Spleen (tissue), 11 donors: ENCODE data around the gene UBN1. TPM values are rescaled to one million over a fixed set of nuclear protein-coding genes. Genes with fewer than 3 reads are reported as not detected.

Experiments
- DNase-seq: peaks from one replicate; pipeline ENCODE4 v3.0.0-alpha.2; 2020
- H3K27ac ChIP-seq, 8 donors: fragments of 200-600 bp; sonication (generic) in 7 of 8; 1 replicate in 4 of 8; 2 replicates in 4 of 8; pipeline versions ENCODE4 v1.5.0 to v1.8.0; 2016 to 2021; ENCODE audit warnings: inconsistent platforms in 4 of 8, mild to moderate bottlenecking in 4 of 8, moderate library complexity in 1 of 8
- H3K27me3 ChIP-seq, 7 donors: fragments of 200-600 bp; sonication (generic) in 6 of 7; replicated peaks in 1 of 7; 1 replicate in 4 of 7; 2 replicates in 3 of 7; pipeline versions ENCODE4 v1.5.0 to v1.8.0; 2016 to 2021; ENCODE audit warnings: inconsistent platforms in 3 of 7, mild to moderate bottlenecking in 1 of 7
- H3K36me3 ChIP-seq, 6 donors: fragments of 200-600 bp; sonication (generic) in 5 of 6; 1 replicate in 4 of 6; 2 replicates in 2 of 6; pipeline versions ENCODE4 v1.5.0 to v1.8.0; 2016 to 2021; ENCODE audit warnings: inconsistent platforms in 2 of 6
- H3K4me1 ChIP-seq, 6 donors: fragments of 200-600 bp; sonication (generic) in 5 of 6; 1 replicate in 3 of 6; 2 replicates in 3 of 6; pipeline versions ENCODE4 v1.5.0 to v1.8.0; 2016 to 2021; ENCODE audit warnings: inconsistent platforms in 3 of 6
- H3K4me3 ChIP-seq, 8 donors: fragments of 200-600 bp; sonication (generic) in 7 of 8; 1 replicate in 4 of 8; 2 replicates in 4 of 8; pipeline versions ENCODE4 v1.5.0 to v1.8.0; 2016 to 2021; ENCODE audit warnings: inconsistent platforms in 4 of 8, mild to moderate bottlenecking in 4 of 8, moderate library complexity in 2 of 8
- H3K9me3 ChIP-seq, 8 donors: fragments of 200-600 bp; sonication (generic) in 7 of 8; 1 replicate in 4 of 8; 2 replicates in 4 of 8; pipeline versions ENCODE4 v1.5.0 to v1.8.0; 2016 to 2021; ENCODE audit warnings: inconsistent platforms in 4 of 8
- CTCF ChIP-seq, 11 experiments: fragments of 200-600 bp in 7 of 11; fragments of 450-650 bp in 4 of 11; sonication (generic) in 4 of 11; IDR thresholded peaks in 8 of 11; conservative IDR thresholded peaks in 3 of 11; 1 replicate in 7 of 11; 2 replicates in 4 of 11; pipeline versions ENCODE4 v1.4.0 to v1.8.0; 2016 to 2021; ENCODE audit warnings: antibody characterized with exemption in 11 of 11, inconsistent platforms in 4 of 11, mild to moderate bottlenecking in 1 of 11
- POLR2A ChIP-seq, 3 donors: fragments of 450-650 bp; IDR thresholded peaks; one replicate each; pipeline ENCODE4 v1.5.1; 2017; ENCODE audit warnings: antibody characterized with exemption in 3 of 3, mild to moderate bottlenecking in 1 of 3
- POLR2AphosphoS5 ChIP-seq, 3 donors: sonication (generic); formaldehyde crosslinking; IDR thresholded peaks; one replicate each; pipeline ENCODE4 v1.5.1; 2017; ENCODE audit warnings: antibody characterized with exemption in 3 of 3
- WGBS, 5 donors: extraction: QIAGEN DNeasy Blood & Tissue Kit in 3 of 5; methylation state at CpG; one replicate each; pipeline versions ENCODE4 v1.1.5 to v1.1.7; 2013 to 2018; 5-methylcytosine and 5-hydroxymethylcytosine counted together
- intact Hi-C: fragments of 100-400 bp; cut with DNase I; formaldehyde crosslinking; loops from one replicate; pipeline ENCODE4 v1.15.0; 2023; ENCODE audit warnings: low total_unique reads
- polyA plus RNA-seq, 3 donors: library from polyadenylated mRNA; stranded (reverse); fragments of 200-250 nt; gene quantifications; one replicate each; pipeline ENCODE4 v1.2.1, GENCODE V29; 2013
- total RNA-seq, 7 donors: library from RNA; depleted of rRNA in 3 of 7; stranded (reverse); fragments of >200 nt in 3 of 7; fragmentation: NEBNext Ultra II Directional in 4 of 7; extraction: Animal tissue kit (Norgen Biotek cat#: 25700) in 4 of 7; gene quantifications; one replicate each; pipeline versions ENCODE4 v1.1.0 to v1.2.1, GENCODE V29; 2016 to 2021
- donor health status: healthy with polysubstance abuse.
- donor health status: DM: no; HTN: no; CAD: no; lungs with moderate emphysema.
- donor health status: DM: no; HTN: no; CAD: no.
- donor health status: Bipolar disorder and iron deficiency.
- donor health status: healthy.
- donor health status: DM: no; HTN: no; CAD: no.
- donor health status: DM: yes; HTN: yes; CAD: no.

The UBN1 gene
- total and polyA plus RNA-seq, 10 donors: 4.8 to 69.4 (median 52.2) TPM

- H3K27ac ChIP-seq: no peak overlapping the region
- DNase-seq: no peak
- TF ChIP-seq POLR2A (IDR thresholded peaks at IDR 0.05): no peak
- no peak for TF ChIP-seq POLR2AphosphoS5 (IDR thresholded peaks at IDR 0.05)
- no peak for TF ChIP-seq CTCF (IDR thresholded peaks at IDR 0.05 in 8 of 11, conservative IDR thresholded peaks at IDR 0.05 in 3 of 11)
- H3K4me3 ChIP-seq: no peak overlapping the region
- peaks cover 0 to 71% (median 26%) of the 10 kb centered on the region in 6 donors for H3K4me1 ChIP-seq
- H3K36me3 ChIP-seq: peaks cover 0 to 99% (median 53%) of the 10 kb centered on the region in 6 donors
- WGBS, 5 donors: 94 to 98% (median 96%) methylated on average over 12 of the region's 12 CpGs
- intact Hi-C loops: no loop called here
- H3K9me3 ChIP-seq: no peaks in the 10 kb centered on the region
- H3K27me3 ChIP-seq: no peaks in the 10 kb centered on the region
Measured at GRCh38 chr16:4866586-4866985, 19.3 kb downstream of the UBN1 start.

DNA sequence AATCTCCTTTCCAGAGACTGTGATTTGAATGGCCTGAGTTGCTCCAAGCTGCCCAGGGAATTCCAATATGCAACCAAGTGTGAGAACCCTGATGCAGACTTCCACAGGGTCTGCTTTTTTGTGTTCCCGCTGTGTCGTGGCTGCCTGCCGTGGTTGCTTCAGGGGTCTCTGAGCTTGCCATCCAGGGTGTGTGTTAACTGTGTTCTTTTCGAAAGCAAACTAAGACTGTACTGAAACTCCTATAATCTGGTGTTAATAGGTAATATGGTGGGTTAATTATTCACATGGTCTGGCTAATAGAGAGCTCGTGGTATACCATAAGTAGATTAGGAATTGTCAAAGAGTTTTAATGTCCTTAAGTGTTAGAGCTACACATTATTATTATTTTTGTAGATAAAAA lies 20.7 kb downstream of the UBN1 start:
- H3K36me3 ChIP-seq: peaks cover 0 to 99% (median 58%) of the 10 kb centered on the region in 6 donors

DNA sequence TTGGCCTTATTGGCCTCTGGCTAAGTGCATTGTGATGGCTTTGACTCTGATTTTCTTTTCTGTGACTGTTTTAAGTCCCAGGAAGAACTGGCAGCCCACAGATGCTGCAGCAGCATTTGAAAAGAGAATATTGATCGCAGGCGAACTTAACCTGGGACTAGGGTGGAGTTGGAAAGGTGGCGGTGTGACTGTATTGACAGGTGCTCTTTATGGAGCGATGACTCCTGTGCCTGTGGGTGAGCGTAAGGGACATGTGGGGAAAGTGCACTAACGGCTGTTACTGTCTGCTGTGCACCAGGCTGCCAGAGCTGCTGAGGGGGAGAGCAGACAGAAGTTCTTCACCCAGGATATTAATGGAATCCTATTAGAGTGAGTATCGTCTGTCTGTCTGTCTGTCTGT lies 21.3 kb downstream of the UBN1 start:
- Histone ChIP-seq H3K4me1 (peaks cover 0 to 57% (median 13%) of the 10 kb centered on the region in 6 donors), H3K27ac (no peak overlapping the region), H3K27me3 (no peaks in the 10 kb centered on the region), H3K36me3 (peaks cover 0 to 99% (median 60%) of the 10 kb centered on the region in 6 donors), H3K9me3 (no peaks in the 10 kb centered on the region), H3K4me3 (no peak overlapping the region)
- intact Hi-C loops: no loop called here
- WGBS, 5 donors: 90 to 98% (median 95%) methylated on average over 7 of the region's 7 CpGs
- TF ChIP-seq POLR2AphosphoS5 (IDR thresholded peaks at IDR 0.05) (no peak), CTCF (IDR thresholded peaks at IDR 0.05 in 8 of 11, conservative IDR thresholded peaks at IDR 0.05 in 3 of 11) (no peak), POLR2A (IDR thresholded peaks at IDR 0.05) (no peak)
- no peak for DNase-seq

More for the DNA sequence above, 20.7 kb downstream of the UBN1 start:
- no peak for TF ChIP-seq POLR2A (IDR thresholded peaks at IDR 0.05)
- TF ChIP-seq POLR2AphosphoS5 (IDR thresholded peaks at IDR 0.05): no peak
- no peak for TF ChIP-seq CTCF (IDR thresholded peaks at IDR 0.05 in 8 of 11, conservative IDR thresholded peaks at IDR 0.05 in 3 of 11)
- peaks cover 0 to 62% (median 17%) of the 10 kb centered on the region in 6 donors for H3K4me1 ChIP-seq
- intact Hi-C loops: no loop called here
- H3K27me3 ChIP-seq: no peaks in the 10 kb centered on the region
- no peak for DNase-seq
- no peak overlapping the region for H3K4me3 ChIP-seq
- 92 to 97% (median 94%) methylated on average over 5 of the region's 5 CpGs for WGBS, 5 donors
- no peak overlapping the region for H3K27ac ChIP-seq
- H3K9me3 ChIP-seq: no peaks in the 10 kb centered on the region

- DNase-seq: no peak
- intact Hi-C loops: no loop called here
- peaks cover 0 to 99% (median 64%) of the 10 kb centered on the region in 6 donors for H3K36me3 ChIP-seq
- 74 to 94% (median 78%) methylated on average over 13 of the region's 13 CpGs for WGBS, 5 donors
- TF ChIP-seq POLR2AphosphoS5 (IDR thresholded peaks at IDR 0.05) (peak in 1 of 3 donors; percentile 32), POLR2A (IDR thresholded peaks at IDR 0.05) (no peak)
- no peaks in the 10 kb centered on the region for H3K27me3 ChIP-seq
- peaks cover 0 to 49% (median 10%) of the 10 kb centered on the region in 6 donors for H3K4me1 ChIP-seq
- no peak overlapping the region for H3K4me3 ChIP-seq
- H3K27ac ChIP-seq: no peak overlapping the region
- no peaks in the 10 kb centered on the region for H3K9me3 ChIP-seq
Measured at GRCh38 chr16:4869147-4869805, 22.0 kb downstream of the UBN1 start.
